Activated B cell treated with CpG ODN at 0.5 μM for 24 hours (primary cell): Measurements from ENCODE around the gene AGRN. TPM values are rescaled to one million over a fixed set of nuclear protein-coding genes. Genes with fewer than 3 reads are reported as not detected.

Experiments
- ATAC-seq: fragments of 200-7000 bp; cut with Tn5 transposase; one replicate; pipeline ENCODE4 v1.10.0; 2021; ENCODE audit warnings: low read depth, mild to moderate bottlenecking, moderate library complexity
- CTCF ChIA-PET: fragments of 350-600 bp; sonication (Branson Sonifier 250); formaldehyde crosslinking; loops from one replicate; lab custom pipeline; 2021; ENCODE audit warnings: antibody characterized with exemption; lab: Charles Lee
- POLR2A ChIA-PET: fragments of 350-600 bp; sonication (Branson Sonifier 250); formaldehyde crosslinking; loops from one replicate; lab custom pipeline; 2021; ENCODE audit warnings: antibody characterized with exemption; lab: Charles Lee
- DNase-seq: peaks from one replicate; pipeline ENCODE4 v3.0.0; 2022
- H3K27ac Mint-ChIP-seq: one replicate; pipeline ENCODE4 v1.8.0; 2020; ENCODE audit warnings: mixed read lengths
- H3K27me3 Mint-ChIP-seq: one replicate; pipeline ENCODE4 v1.8.0; 2021; ENCODE audit warnings: mixed read lengths
- H3K36me3 Mint-ChIP-seq: one replicate; pipeline ENCODE4 v1.8.0; 2021; ENCODE audit warnings: low read depth, mixed read lengths
- H3K4me1 Mint-ChIP-seq: one replicate; pipeline ENCODE4 v1.8.0; 2021; ENCODE audit warnings: mixed read lengths
- H3K4me3 Mint-ChIP-seq: one replicate; pipeline ENCODE4 v1.8.0; 2020; ENCODE audit warnings: mild to moderate bottlenecking, mixed read lengths
- H3K9me3 Mint-ChIP-seq: one replicate; pipeline ENCODE4 v1.8.0; 2020; ENCODE audit warnings: mixed read lengths
- CTCF ChIP-seq: fragments of 200-600 bp; IDR thresholded peaks from one replicate; pipeline ENCODE4 v1.8.0; 2022; ENCODE audit warnings: antibody characterized with exemption, mild to moderate bottlenecking
- intact Hi-C: fragments of 100-400 bp; cut with micrococcal nuclease; formaldehyde crosslinking; loops from one replicate; pipeline ENCODE4 v1.15.1; 2024
- total RNA-seq: library from RNA; stranded (reverse); gene quantifications from 2 replicates; pipeline ENCODE4 v1.2.3, GENCODE V29; 2022

AGRN gene
- total RNA-seq, 1 donor from 2014 or later, result 27.1 TPM

- Mint-ChIP-seq H3K9me3 (no peaks in the 10 kb centered on the region), H3K36me3 (no peaks in the 10 kb centered on the region), H3K4me3 (no peak overlapping the region), H3K27ac (no peak overlapping the region), H3K27me3 (peaks cover 19% of the 10 kb centered on the region), H3K4me1 (peaks cover 4% of the 10 kb centered on the region)
- intact Hi-C loops, result no loop called here
- ATAC-seq (no peak), DNase-seq (no peak)
- CTCF ChIA-PET, result no interaction called here
- POLR2A ChIA-PET, result no interaction called here
- no peak for TF ChIP-seq CTCF
Measured at GRCh38 chr1:979744-980072, 40.2 kb upstream of the AGRN start.

GRCh38 chr1:980137-980571 is 39.8 kb upstream of the AGRN start:
- H3K4me3 Mint-ChIP-seq, result no peak overlapping the region
- ChIA-PET CTCF (no interaction called here), POLR2A (no interaction called here)
- H3K4me1 Mint-ChIP-seq, result peaks cover 4% of the 10 kb centered on the region
- no peak for ATAC-seq
- TF ChIP-seq CTCF, result no peak
- intact Hi-C loops, result no loop called here
- H3K27me3 Mint-ChIP-seq, result peaks cover 18% of the 10 kb centered on the region
- no peaks in the 10 kb centered on the region for H3K9me3 Mint-ChIP-seq
- no peaks in the 10 kb centered on the region for H3K36me3 Mint-ChIP-seq
- no peak for DNase-seq
- H3K27ac Mint-ChIP-seq, result no peak overlapping the region

GRCh38 chr1:980602-981395 is 39.1 kb upstream of the AGRN start:
- TF ChIP-seq CTCF, result no peak
- CTCF ChIA-PET, result interaction anchor here (2.4 to 3.2 kb wide), 2 partner anchors 21 to 310 kb away, joined by 8 to 16 read pairs; no protein-coding TSS in a partner anchor
- Mint-ChIP-seq H3K4me1 (peaks cover 1% of the 10 kb centered on the region), H3K27me3 (peaks cover 19% of the 10 kb centered on the region), H3K36me3 (no peaks in the 10 kb centered on the region), H3K9me3 (no peaks in the 10 kb centered on the region), H3K27ac (no peak overlapping the region), H3K4me3 (no peak overlapping the region)
- ATAC-seq, result no peak
- DNase-seq, result no peak
- POLR2A ChIA-PET, result interaction anchor here (0.6 kb wide), 1 partner anchor 158 kb away, joined by 3 read pairs; no protein-coding TSS in a partner anchor
- intact Hi-C loops, result no loop called here

- DNase-seq (no peak), ATAC-seq (no peak)
- no peaks in the 10 kb centered on the region for H3K36me3 Mint-ChIP-seq
- intact Hi-C loops, result no loop called here
- POLR2A ChIA-PET, result no interaction called here
- no peak for TF ChIP-seq CTCF
- H3K27me3 Mint-ChIP-seq, result peaks cover 22% of the 10 kb centered on the region
- H3K27ac Mint-ChIP-seq, result no peak overlapping the region
- H3K9me3 Mint-ChIP-seq, result no peaks in the 10 kb centered on the region
- H3K4me3 Mint-ChIP-seq, result no peak overlapping the region
- CTCF ChIA-PET, result interaction anchor here (2.4 to 3.2 kb wide), 2 partner anchors 20 to 310 kb away, joined by 8 to 16 read pairs; no protein-coding TSS in a partner anchor
- no peaks in the 10 kb centered on the region for H3K4me1 Mint-ChIP-seq
Measured at GRCh38 chr1:981491-981954, 38.4 kb upstream of the AGRN start.

- intact Hi-C loops, result no loop called here
- ChIA-PET CTCF (interaction anchor here (2.4 to 3.2 kb wide), 2 partner anchors 19 to 309 kb away, joined by 8 to 16 read pairs; no protein-coding TSS in a partner anchor), POLR2A (no interaction called here)
- Mint-ChIP-seq H3K4me3 (no peak within 1 kb of the TSS), H3K36me3 (no peaks in the 10 kb centered on the region), H3K4me1 (no peaks in the 10 kb centered on the region), H3K27me3 (peaks cover 22% of the 10 kb centered on the region), H3K27ac (no peak within 1 kb of the TSS), H3K9me3 (no peaks in the 10 kb centered on the region)
- DNase-seq (no peak), ATAC-seq (no peak)
- TF ChIP-seq CTCF, result no peak
Measured at GRCh38 chr1:981955-982558, 37.9 kb upstream of the AGRN start, which contains the start of gene PERM1. TSS of gene PERM1 (minus strand) at chr1:982093. CDS start at chr1:981029, 1,064 bp downstream.
